BE2C (cell line): ENCODE data around the gene LRRC4C.

ENCODE experiments used
- DNase-seq: peaks from one replicate; pipeline ENCODE4 v3.0.0-alpha.2; 2020
- H3K27me3 ChIP-seq: fragments of 250-450 bp; sonication (Bioruptor Pico); 2 replicates; pipeline ENCODE4 v1.5.1; 2020; ENCODE audit warnings: mild to moderate bottlenecking
- H3K36me3 ChIP-seq: fragments of 250-450 bp; sonication (Bioruptor Pico); 2 replicates; pipeline ENCODE4 v1.5.1; 2020; ENCODE audit warnings: mild to moderate bottlenecking
- H3K4me1 ChIP-seq: fragments of 250-450 bp; sonication (Bioruptor Pico); 2 replicates; pipeline ENCODE4 v1.5.1; 2020
- H3K4me3 ChIP-seq: 2 replicates; pipeline ENCODE4 v1.5.1; 2011; ENCODE audit warnings: low read depth, low read length
- H3K9me3 ChIP-seq: fragments of 250-450 bp; sonication (Bioruptor Pico); 2 replicates; pipeline ENCODE4 v1.5.1; 2020
- CTCF ChIP-seq: IDR thresholded peaks from 2 replicates; pipeline ENCODE4 v1.5.1; 2012; ENCODE audit warnings: mild to moderate bottlenecking, low read depth, low read length

The LRRC4C gene

GRCh38 chr11:41398175-41398574 lies 61.3 kb downstream of the LRRC4C start:
- H3K36me3 ChIP-seq, result no peaks in the 10 kb centered on the region
- TF ChIP-seq CTCF, result no peak
- H3K4me3 ChIP-seq, result no peak overlapping the region
- no peaks in the 10 kb centered on the region for H3K27me3 ChIP-seq
- no peak for DNase-seq
- no peaks in the 10 kb centered on the region for H3K9me3 ChIP-seq
- no peaks in the 10 kb centered on the region for H3K4me1 ChIP-seq

- H3K4me1 ChIP-seq, result no peaks in the 10 kb centered on the region
- H3K36me3 ChIP-seq, result no peaks in the 10 kb centered on the region
- no peak for DNase-seq
- no peaks in the 10 kb centered on the region for H3K27me3 ChIP-seq
- H3K9me3 ChIP-seq, result no peaks in the 10 kb centered on the region
- H3K4me3 ChIP-seq, result no peak overlapping the region
- no peak for TF ChIP-seq CTCF
Observed at GRCh38 chr11:41394521-41395195, 64.8 kb downstream of the LRRC4C start.

- Histone ChIP-seq H3K27me3 (no peaks in the 10 kb centered on the region), H3K36me3 (no peaks in the 10 kb centered on the region), H3K4me1 (no peaks in the 10 kb centered on the region), H3K4me3 (no peak overlapping the region), H3K9me3 (no peaks in the 10 kb centered on the region)
- DNase-seq, result no peak
- no peak for TF ChIP-seq CTCF
Observed at GRCh38 chr11:41392596-41392995, 66.9 kb downstream of the LRRC4C start.

GRCh38 chr11:41389623-41390130 lies 69.8 kb downstream of the LRRC4C start:
- DNase-seq, result no peak

GRCh38 chr11:41384329-41384728 lies 75.1 kb downstream of the LRRC4C start:
- TF ChIP-seq CTCF, result no peak

More at GRCh38 chr11:41389623-41390130, 69.8 kb downstream of the LRRC4C start:
- no peaks in the 10 kb centered on the region for H3K36me3 ChIP-seq
- TF ChIP-seq CTCF, result no peak
- H3K9me3 ChIP-seq, result no peaks in the 10 kb centered on the region
- H3K4me1 ChIP-seq, result no peaks in the 10 kb centered on the region
- no peak overlapping the region for H3K4me3 ChIP-seq
- no peaks in the 10 kb centered on the region for H3K27me3 ChIP-seq

GRCh38 chr11:41383768-41384167 lies 75.7 kb downstream of the LRRC4C start:
- Histone ChIP-seq H3K27me3 (no peaks in the 10 kb centered on the region), H3K4me3 (no peak overlapping the region), H3K4me1 (no peaks in the 10 kb centered on the region), H3K36me3 (no peaks in the 10 kb centered on the region), H3K9me3 (no peaks in the 10 kb centered on the region)
- no peak for TF ChIP-seq CTCF
- no peak for DNase-seq

More at GRCh38 chr11:41384329-41384728, 75.1 kb downstream of the LRRC4C start:
- H3K27me3 ChIP-seq, result no peaks in the 10 kb centered on the region
- no peak for DNase-seq
- H3K4me1 ChIP-seq, result no peaks in the 10 kb centered on the region
- no peaks in the 10 kb centered on the region for H3K36me3 ChIP-seq
- H3K9me3 ChIP-seq, result no peaks in the 10 kb centered on the region
- H3K4me3 ChIP-seq, result no peak overlapping the region
